Mesendoderm (in vitro differentiated cells): ENCODE results near the gene MTCH1.

ENCODE experiments used
- DNase-seq: peaks from one replicate; pipeline ENCODE4 v3.0.0; 2013
- H2AK5ac ChIP-seq: 2 replicates; pipeline ENCODE4 v1.6.1; 2013; ENCODE audit warnings: low read length, inconsistent platforms
- H2BK120ac ChIP-seq: 2 replicates; pipeline ENCODE4 v1.6.1; 2013; ENCODE audit warnings: low read depth, mild to moderate bottlenecking, low read length, moderate library complexity, mixed read lengths
- H2BK15ac ChIP-seq: replicated peaks from 2 replicates; pipeline ENCODE4 v1.6.1; 2013; ENCODE audit warnings: low read depth, mild to moderate bottlenecking, moderate library complexity
- H2BK5ac ChIP-seq: 2 replicates; pipeline ENCODE4 v1.6.1; 2013; ENCODE audit warnings: low read length, inconsistent platforms
- H3K18ac ChIP-seq: 2 replicates; pipeline ENCODE4 v1.6.1; 2013; ENCODE audit warnings: mild to moderate bottlenecking, low read length, mixed read lengths
- H3K23ac ChIP-seq: one replicate; pipeline ENCODE4 v1.6.1; 2013; ENCODE audit warnings: low read length
- H3K27ac ChIP-seq: 2 replicates; pipeline ENCODE4 v1.5.1; 2013; ENCODE audit warnings: low read depth, mild to moderate bottlenecking, inconsistent platforms, low read length, moderate library complexity
- H3K27me3 ChIP-seq: 2 replicates; pipeline ENCODE4 v1.6.1; 2013; ENCODE audit warnings: low read length, control low read depth, mild to moderate bottlenecking, inconsistent platforms; ENCODE audit not compliant: insufficient read depth, poor library complexity
- H3K36me3 ChIP-seq: 2 replicates; pipeline ENCODE4 v1.6.1; 2013; ENCODE audit warnings: low read length, inconsistent platforms; ENCODE audit not compliant: control insufficient read depth, insufficient read depth
- H3K4ac ChIP-seq: one replicate; pipeline ENCODE4 v1.6.1; 2013; ENCODE audit warnings: low read depth, mild to moderate bottlenecking, low read length, moderate library complexity
- H3K4me1 ChIP-seq: 2 replicates; pipeline ENCODE4 v1.6.1; 2013; ENCODE audit warnings: low read depth, low read length, inconsistent platforms; ENCODE audit not compliant: control insufficient read depth
- H3K4me2 ChIP-seq: 2 replicates; pipeline ENCODE4 v1.6.1; 2013; ENCODE audit warnings: low read length
- H3K4me3 ChIP-seq: 2 replicates; pipeline ENCODE4 v1.5.1; 2013; ENCODE audit warnings: mild to moderate bottlenecking, low read length
- H3K56ac ChIP-seq: one replicate; pipeline ENCODE4 v1.6.1; 2013; ENCODE audit warnings: low read length
- H3K79me1 ChIP-seq: 2 replicates; pipeline ENCODE4 v1.6.1; 2013; ENCODE audit warnings: low read length, inconsistent platforms
- H3K79me2 ChIP-seq: 2 replicates; pipeline ENCODE4 v1.6.1; 2013; ENCODE audit warnings: mild to moderate bottlenecking, low read length; ENCODE audit not compliant: control insufficient read depth, insufficient read depth
- H3K9ac ChIP-seq: 2 replicates; pipeline ENCODE4 v1.6.1; 2013; ENCODE audit warnings: low read length, inconsistent platforms
- H4K5ac ChIP-seq: one replicate; pipeline ENCODE4 v1.6.1; 2013; ENCODE audit warnings: low read length
- H4K8ac ChIP-seq: one replicate; pipeline ENCODE4 v1.6.1; 2013; ENCODE audit warnings: low read depth, mild to moderate bottlenecking, control low read depth, low read length, moderate library complexity
- WGBS: extraction: QIAGEN DNeasy Blood & Tissue Kit; methylation state at CpG from one replicate; pipeline ENCODE4 v1.1.7; 2013; ENCODE audit warnings: low lambda C conversion rate, missing lambda C conversion rate; ENCODE audit not compliant: insufficient coverage; ENCODE audit errors: extremely low coverage; 5-methylcytosine and 5-hydroxymethylcytosine counted together

MTCH1 gene

GRCh38 chr6:37022135-37022863, 36.3 kb upstream of the MTCH1 start:
- no peaks in the 10 kb centered on the region for H3K36me3 ChIP-seq
- H2AK5ac ChIP-seq, result no peak overlapping the region

GRCh38 chr6:37021356-37022129, 35.5 kb upstream of the MTCH1 start:
- H2BK15ac ChIP-seq, result no peak overlapping the region
- no CpG with 5 or more reads among the region's 14 CpGs for WGBS
- no peak overlapping the region for H3K4me2 ChIP-seq
- H4K5ac ChIP-seq, result no peak overlapping the region
- H3K4ac ChIP-seq, result no peak overlapping the region
- H3K9ac ChIP-seq, result no peak overlapping the region
- H3K4me1 ChIP-seq, result no peaks in the 10 kb centered on the region
- H3K23ac ChIP-seq, result no peak overlapping the region
- no peak overlapping the region for H3K4me3 ChIP-seq
- no peaks in the 10 kb centered on the region for H3K36me3 ChIP-seq
- no peak overlapping the region for H2BK5ac ChIP-seq
- no peaks in the 10 kb centered on the region for H3K79me2 ChIP-seq
- H3K56ac ChIP-seq, result no peak overlapping the region
- H3K79me1 ChIP-seq, result no peaks in the 10 kb centered on the region
- no peak overlapping the region for H4K8ac ChIP-seq
- H2BK120ac ChIP-seq, result no peak overlapping the region
- H3K18ac ChIP-seq, result no peak overlapping the region
- H3K27ac ChIP-seq, result no peak overlapping the region
- H3K27me3 ChIP-seq, result no peaks in the 10 kb centered on the region
- DNase-seq, result peak; percentile 82
- no peak overlapping the region for H2AK5ac ChIP-seq

More at GRCh38 chr6:37022135-37022863, 36.3 kb upstream of the MTCH1 start:
- H3K4me1 ChIP-seq, result no peaks in the 10 kb centered on the region
- H3K4me3 ChIP-seq, result no peak overlapping the region
- H3K79me2 ChIP-seq, result no peaks in the 10 kb centered on the region
- no peak overlapping the region for H3K23ac ChIP-seq
- no CpG with 5 or more reads among the region's 17 CpGs for WGBS
- no peak overlapping the region for H3K56ac ChIP-seq
- no peak overlapping the region for H2BK120ac ChIP-seq
- no peak overlapping the region for H3K4me2 ChIP-seq
- H4K8ac ChIP-seq, result no peak overlapping the region
- no peak overlapping the region for H3K4ac ChIP-seq
- no peaks in the 10 kb centered on the region for H3K27me3 ChIP-seq
- no peak for DNase-seq
- no peak overlapping the region for H2BK5ac ChIP-seq
- H3K18ac ChIP-seq, result no peak overlapping the region
- no peak overlapping the region for H3K27ac ChIP-seq
- no peak overlapping the region for H2BK15ac ChIP-seq
- no peaks in the 10 kb centered on the region for H3K79me1 ChIP-seq
- H4K5ac ChIP-seq, result no peak overlapping the region
- no peak overlapping the region for H3K9ac ChIP-seq

- no peak overlapping the region for H3K9ac ChIP-seq
Measured at GRCh38 chr6:37020812-37021211, 34.8 kb upstream of the MTCH1 start.

GRCh38 chr6:37020381-37020780, 34.4 kb upstream of the MTCH1 start:
- Histone ChIP-seq H3K79me1 (no peaks in the 10 kb centered on the region), H3K79me2 (no peaks in the 10 kb centered on the region), H3K23ac (no peak overlapping the region), H4K5ac (no peak overlapping the region), H3K36me3 (no peaks in the 10 kb centered on the region), H2AK5ac (no peak overlapping the region), H3K27me3 (no peaks in the 10 kb centered on the region), H4K8ac (no peak overlapping the region), H3K9ac (no peak overlapping the region), H3K56ac (no peak overlapping the region), H2BK5ac (no peak overlapping the region), H3K4me3 (no peak overlapping the region), H2BK15ac (no peak overlapping the region), H2BK120ac (no peak overlapping the region), H3K27ac (no peak overlapping the region), H3K4me1 (no peaks in the 10 kb centered on the region), H3K4ac (no peak overlapping the region), H3K18ac (no peak overlapping the region), H3K4me2 (no peak overlapping the region)
- DNase-seq, result peak; percentile 33
- no CpG with 5 or more reads among the region's 12 CpGs for WGBS

More at GRCh38 chr6:37020812-37021211, 34.8 kb upstream of the MTCH1 start:
- Histone ChIP-seq H3K36me3 (no peaks in the 10 kb centered on the region), H3K18ac (no peak overlapping the region), H3K4me1 (no peaks in the 10 kb centered on the region), H2BK15ac (no peak overlapping the region), H4K8ac (no peak overlapping the region), H3K79me1 (no peaks in the 10 kb centered on the region), H3K27me3 (no peaks in the 10 kb centered on the region), H3K79me2 (no peaks in the 10 kb centered on the region), H2BK120ac (no peak overlapping the region), H3K23ac (no peak overlapping the region), H3K56ac (no peak overlapping the region), H2BK5ac (no peak overlapping the region), H4K5ac (no peak overlapping the region), H3K4me3 (no peak overlapping the region), H3K4ac (no peak overlapping the region), H3K27ac (no peak overlapping the region), H3K4me2 (no peak overlapping the region), H2AK5ac (no peak overlapping the region)
- WGBS, result no CpG with 5 or more reads among the region's 5 CpGs
- no peak for DNase-seq

- Histone ChIP-seq H3K27ac (no peak overlapping the region), H3K79me2 (no peaks in the 10 kb centered on the region), H3K4me2 (no peak overlapping the region), H3K23ac (no peak overlapping the region), H2BK120ac (no peak overlapping the region), H3K4me1 (no peaks in the 10 kb centered on the region), H3K79me1 (no peaks in the 10 kb centered on the region), H3K4me3 (no peak overlapping the region), H3K9ac (no peak overlapping the region), H3K4ac (no peak overlapping the region), H2AK5ac (no peak overlapping the region), H3K18ac (no peak overlapping the region), H3K56ac (no peak overlapping the region), H2BK5ac (no peak overlapping the region), H4K8ac (no peak overlapping the region), H3K36me3 (no peaks in the 10 kb centered on the region), H2BK15ac (no peak overlapping the region), H3K27me3 (no peaks in the 10 kb centered on the region), H4K5ac (no peak overlapping the region)
- no peak for DNase-seq
- no CpG with 5 or more reads among the region's 2 CpGs for WGBS
Measured at GRCh38 chr6:37019065-37019450, 33.1 kb upstream of the MTCH1 start.
